A549 treated with AZD2906 at 1 μM for 4 hours (cell line): ENCODE results near the gene PRUNE2. TPM values are rescaled to one million over a fixed set of nuclear protein-coding genes. Genes with fewer than 3 reads are reported as not detected.

Source experiments
- total RNA-seq: library from RNA; stranded (reverse); fragments of 200-300 nt; extraction: Qiagen RNA extraction; gene quantifications from 5 replicates; pipeline ENCODE4 v1.2.3, GENCODE V29; 2022

PRUNE2 gene
- 0.03 to 0.07 TPM (median 0.05 TPM) in 4 of 5 replicates, not detected in the other for total RNA-seq

GRCh38 chr9:76905791-76906646 is at the start of gene PRUNE2:
PRUNE2 (minus strand) TSS chr9:76906114; CDS start chr9:76905963, 151 bp downstream.

GRCh38 chr9:76764138-76764537 is 141.8 kb downstream of the PRUNE2 start, which contains the start of gene PCA3:
PCA3 (plus strand) TSS chr9:76764438.

Other genes with a start within 250 kb of the PRUNE2 start
- not detected in 5 replicates for gene PCA3, start 141.7 kb downstream of the PRUNE2 start, total RNA-seq
- gene FOXB2, start 113.5 kb upstream of the PRUNE2 start, total RNA-seq = not detected in 5 replicates